Measurements from ENCODE around the gene C16orf87. TPM values are rescaled to one million over a fixed set of nuclear protein-coding genes. Genes with fewer than 3 reads are reported as not detected.

The C16orf87 gene
- total RNA-seq, 4 donors from 2014 or later = 7.9 to 13.5 (median 10.6) TPM

GRCh38 chr16:46748775-46749705, 81.9 kb downstream of the C16orf87 start:
- Histone ChIP-seq H3K27ac (no peak overlapping the region), H3K4me3 (no peak overlapping the region), H3K4me1 (no peaks in the 10 kb centered on the region), H3K36me3 (no peaks in the 10 kb centered on the region), H3K9me3 (no peaks in the 10 kb centered on the region), H3K27me3 (no peaks in the 10 kb centered on the region)
- TF ChIP-seq POLR2A (IDR thresholded peaks at IDR 0.05) (no peak), CTCF (IDR thresholded peaks at IDR 0.05) (no peak)
- DNase-seq = no peak

- Histone ChIP-seq H3K4me1 (no peaks in the 10 kb centered on the region), H3K4me3 (no peak within 1 kb of the TSS), H3K9me3 (no peaks in the 10 kb centered on the region), H3K27ac (no peak within 1 kb of the TSS), H3K27me3 (no peaks in the 10 kb centered on the region), H3K36me3 (no peaks in the 10 kb centered on the region)
- DNase-seq = peak in 1 of 3 donors; percentile 27
- TF ChIP-seq POLR2A (IDR thresholded peaks at IDR 0.05) (no peak), CTCF (IDR thresholded peaks at IDR 0.05) (no peak)
Measured at GRCh38 chr16:46747777-46748651, 83.0 kb downstream of the C16orf87 start, which contains the start of gene MYLK3. Gene MYLK3, minus strand, starts transcription at chr16:46748344. Its CDS starts 151 bp downstream, at chr16:46748193.

GRCh38 chr16:46746821-46747776, 83.9 kb downstream of the C16orf87 start:
- H3K4me3 ChIP-seq = no peak overlapping the region
- TF ChIP-seq CTCF (IDR thresholded peaks at IDR 0.05) = no peak
- TF ChIP-seq POLR2A (IDR thresholded peaks at IDR 0.05) = no peak
- H3K4me1 ChIP-seq = no peaks in the 10 kb centered on the region
- H3K27ac ChIP-seq = no peak overlapping the region
- no peaks in the 10 kb centered on the region for H3K9me3 ChIP-seq
- no peaks in the 10 kb centered on the region for H3K27me3 ChIP-seq
- no peak for DNase-seq
- no peaks in the 10 kb centered on the region for H3K36me3 ChIP-seq

Small RNA genes within 50 kb of the gene (small RNA-seq; reads per million reads assigned to genes)
- gene AC007225.2 = 0 reads per million in 2 donors

Other genes with a start within 250 kb of the C16orf87 start
- 10 to 100 TPM in 1 of 4 donors, 1 to 10 TPM in 1, under 1 TPM in 1, not detected in 1; 0.85 to 23.9 (median 1.1) TPM for gene SHCBP1, start 209.8 kb downstream of the C16orf87 start, total RNA-seq
- 10 to 100 TPM; 48.1 to 96.2 (median 56.1) TPM for gene VPS35, start 142.0 kb downstream of the C16orf87 start, total RNA-seq
- 1 to 10 TPM; 1.9 to 9.1 (median 5.1) TPM for gene ORC6, start 141.5 kb downstream of the C16orf87 start, total RNA-seq
- not detected for gene MYLK3, start 82.8 kb downstream of the C16orf87 start, total RNA-seq
- 10 to 100 TPM in 3 of 4 donors, 1 to 10 TPM in 1; 9.6 to 23.1 (median 18.2) TPM for gene GPT2, start 53.2 kb upstream of the C16orf87 start, total RNA-seq
- 10 to 100 TPM; 30.5 to 45.7 (median 36.5) TPM for gene DNAJA2, start 142.5 kb upstream of the C16orf87 start, total RNA-seq